IMR-90 (cell line): ENCODE measurements around the gene SERPINA5. TPM values are rescaled to one million over a fixed set of nuclear protein-coding genes. Genes with fewer than 3 reads are reported as not detected.

Source experiments
- ATAC-seq: fragments of 200-7000 bp; cut with Tn5 transposase; 2 replicates; pipeline ENCODE4 v1.9.1; 2020; ENCODE audit warnings: low read depth, mild to moderate bottlenecking, moderate library complexity
- BruUV-seq: library from RNA; stranded (reverse); fragments of 400-500 nt; replicated peaks from 2 replicates; lab custom pipeline; 2021; lab: Mats Ljungman, UMichigan
- CTCF ChIA-PET: fragments of 300-600 bp; formaldehyde crosslinking; extraction: SDS; loops from one replicate; lab custom pipeline; 2021; ENCODE audit warnings: antibody characterized with exemption; lab: Yijun Ruan, JAX
- POLR2A ChIA-PET: fragments of 300-600 bp; sonication (Branson Sonifier 250); formaldehyde crosslinking; loops from one replicate; lab custom pipeline; 2022; ENCODE audit warnings: antibody characterized with exemption; ENCODE audit not compliant: unreplicated experiment; lab: Charles Lee
- DNase-seq: peaks from one replicate; pipeline ENCODE4 v3.0.0; 2013
- H2AFZ ChIP-seq: replicated peaks from 2 replicates; pipeline ENCODE3; 2013; ENCODE audit warnings: low read length, mild to moderate bottlenecking; ENCODE audit not compliant: poor library complexity
- H2AK5ac ChIP-seq: 2 replicates; pipeline ENCODE4 v1.6.1; 2013; ENCODE audit warnings: low read depth, low read length, inconsistent platforms
- H2AK9ac ChIP-seq: replicated peaks from 2 replicates; pipeline ENCODE3; 2013; ENCODE audit warnings: mild to moderate bottlenecking, low read depth, low read length, moderate library complexity; ENCODE audit not compliant: poor library complexity
- H2BK120ac ChIP-seq: 2 replicates; pipeline ENCODE4 v1.6.1; 2013; ENCODE audit warnings: low read depth, low read length, inconsistent platforms
- H2BK15ac ChIP-seq: 3 replicates; pipeline ENCODE4 v1.6.1; 2013; ENCODE audit warnings: low read depth, low read length, inconsistent platforms
- H2BK20ac ChIP-seq: 2 replicates; pipeline ENCODE4 v1.6.1; 2013; ENCODE audit warnings: low read depth, mild to moderate bottlenecking, inconsistent platforms, low read length, moderate library complexity
- H2BK5ac ChIP-seq: 2 replicates; pipeline ENCODE4 v1.6.1; 2013; ENCODE audit warnings: mild to moderate bottlenecking, low read depth, low read length, inconsistent platforms; ENCODE audit not compliant: poor library complexity, severe bottlenecking
- H3K14ac ChIP-seq: replicated peaks from 2 replicates; pipeline ENCODE4 v1.6.1; 2013; ENCODE audit warnings: low read depth, low read length, inconsistent platforms
- H3K18ac ChIP-seq: 2 replicates; pipeline ENCODE4 v1.6.1; 2013; ENCODE audit warnings: low read depth, low read length, control low read depth
- H3K23ac ChIP-seq: 2 replicates; pipeline ENCODE4 v1.6.1; 2013; ENCODE audit warnings: low read depth, low read length, inconsistent platforms
- H3K27ac ChIP-seq: 2 replicates; pipeline ENCODE4 v1.5.1; 2013; ENCODE audit warnings: mild to moderate bottlenecking, control low read depth, low read length; ENCODE audit not compliant: insufficient read depth
- H3K27me3 ChIP-seq: 2 replicates; pipeline ENCODE4 v1.6.1; 2013; ENCODE audit warnings: low read length; ENCODE audit not compliant: control insufficient read depth, insufficient read depth
- H3K36me3 ChIP-seq: 2 replicates; pipeline ENCODE4 v1.6.1; 2013; ENCODE audit warnings: low read length, mixed read lengths; ENCODE audit not compliant: control insufficient read depth, insufficient read depth
- H3K4ac ChIP-seq: 2 replicates; pipeline ENCODE4 v1.6.1; 2013; ENCODE audit warnings: low read depth, low read length, inconsistent platforms
- H3K4me1 ChIP-seq: 2 replicates; pipeline ENCODE4 v1.6.1; 2013; ENCODE audit warnings: low read length, mixed read lengths; ENCODE audit not compliant: control insufficient read depth, insufficient read depth
- H3K4me2 ChIP-seq: 2 replicates; pipeline ENCODE4 v1.6.1; 2013; ENCODE audit warnings: low read depth, mild to moderate bottlenecking, control low read depth, low read length, moderate library complexity
- H3K4me3 ChIP-seq: 2 replicates; pipeline ENCODE4 v1.5.1; 2013; ENCODE audit warnings: low read depth, mild to moderate bottlenecking, control low read depth, low read length, moderate library complexity; ENCODE audit not compliant: insufficient read depth
- H3K56ac ChIP-seq: 2 replicates; pipeline ENCODE4 v1.6.1; 2013; ENCODE audit warnings: low read length, inconsistent platforms; ENCODE audit not compliant: insufficient read depth; ENCODE audit errors: extremely low read depth
- H3K79me1 ChIP-seq, 2 experiments: 2 replicates each; pipeline ENCODE4 v1.6.1; 2013; ENCODE audit warnings: low read length in 2 of 2, inconsistent platforms in 1 of 2, low read depth in 1 of 2
- H3K9ac ChIP-seq: 2 replicates; pipeline ENCODE4 v1.6.1; 2013; ENCODE audit warnings: low read depth, low read length, control low read depth
- H3K9me1 ChIP-seq: 2 replicates; pipeline ENCODE4 v1.6.1; 2013; ENCODE audit warnings: low read length, inconsistent platforms; ENCODE audit not compliant: insufficient read depth
- H3K9me3 ChIP-seq: 2 replicates; pipeline ENCODE4 v1.6.1; 2013; ENCODE audit warnings: low read length; ENCODE audit not compliant: control insufficient read depth, insufficient read depth
- H4K20me1 ChIP-seq: 2 replicates; pipeline ENCODE4 v1.6.1; 2013; ENCODE audit warnings: low read length, inconsistent platforms; ENCODE audit not compliant: insufficient read depth
- H4K5ac ChIP-seq: 2 replicates; pipeline ENCODE4 v1.6.1; 2013; ENCODE audit warnings: mild to moderate bottlenecking, low read depth, low read length, control low read depth
- H4K8ac ChIP-seq, 2 experiments: 2 replicates each; pipeline ENCODE4 v1.6.1; 2013; ENCODE audit warnings: low read depth in 2 of 2, low read length in 2 of 2, control low read depth in 1 of 2, inconsistent platforms in 1 of 2
- H4K91ac ChIP-seq: 2 replicates; pipeline ENCODE4 v1.6.1; 2013; ENCODE audit warnings: low read depth, low read length, inconsistent platforms; ENCODE audit not compliant: insufficient read depth
- BHLHE40 ChIP-seq: fragments of 150-350 bp; IDR thresholded peaks from 2 replicates; pipeline ENCODE4 v1.6.1; 2016; ENCODE audit warnings: mild to moderate bottlenecking, low read depth, low read length
- CEBPB ChIP-seq: IDR thresholded peaks from 2 replicates; pipeline ENCODE4 v1.6.1; 2012; ENCODE audit warnings: low read depth, low read length, improper control_type of control experiment
- CHD1 ChIP-seq: IDR thresholded peaks from 2 replicates; pipeline ENCODE4 v1.6.1; 2012; ENCODE audit warnings: low read depth, low read length, improper control_type of control experiment
- FOS ChIP-seq: fragments of 150-350 bp; IDR thresholded peaks from 2 replicates; pipeline ENCODE4 v1.6.1; 2016; ENCODE audit warnings: low read depth, low read length
- MAFK ChIP-seq: IDR thresholded peaks from 2 replicates; pipeline ENCODE4 v1.6.1; 2012; ENCODE audit warnings: low read depth, low read length, improper control_type of control experiment
- MAZ ChIP-seq: IDR thresholded peaks from 2 replicates; pipeline ENCODE4 v1.6.1; 2012; ENCODE audit warnings: low read depth, mild to moderate bottlenecking, low read length, improper control_type of control experiment, moderate library complexity, borderline replicate concordance
- MXI1 ChIP-seq: IDR thresholded peaks from 2 replicates; pipeline ENCODE4 v1.6.1; 2012; ENCODE audit warnings: low read depth, mild to moderate bottlenecking, low read length, moderate library complexity, borderline replicate concordance
- NFE2L2 ChIP-seq: fragments of 150-350 bp; IDR thresholded peaks from 2 replicates; pipeline ENCODE4 v1.6.1; 2016; ENCODE audit warnings: low read depth, mild to moderate bottlenecking, low read length
- POLR2A ChIP-seq: IDR thresholded peaks from 2 replicates; pipeline ENCODE4 v1.6.1; 2012; ENCODE audit warnings: mild to moderate bottlenecking, low read depth, low read length
- RAD21 ChIP-seq: IDR thresholded peaks from 2 replicates; pipeline ENCODE4 v1.6.1; 2012; ENCODE audit warnings: low read length, improper control_type of control experiment
- RCOR1 ChIP-seq: IDR thresholded peaks from 2 replicates; pipeline ENCODE4 v1.6.1; 2012; ENCODE audit warnings: mild to moderate bottlenecking, low read length, improper control_type of control experiment; ENCODE audit not compliant: insufficient replicate concordance
- RFX5 ChIP-seq: IDR thresholded peaks from 2 replicates; pipeline ENCODE4 v1.8.0; 2012; ENCODE audit warnings: low read depth, mild to moderate bottlenecking, low read length, moderate library complexity
- SMC3 ChIP-seq: fragments of 150-350 bp; IDR thresholded peaks from 2 replicates; pipeline ENCODE4 v1.6.1; 2016; ENCODE audit warnings: low read depth, mild to moderate bottlenecking, antibody characterized with exemption, low read length, moderate library complexity
- WGBS, 2 experiments: methylation state at CpG; one replicate each; pipeline versions ENCODE4 v1.1.5 to v1.1.7; 2013; ENCODE audit warnings: missing lambda C conversion rate in 2 of 2; ENCODE audit not compliant: insufficient read length in 1 of 2; ENCODE audit errors: extremely low coverage in 2 of 2; 5-methylcytosine and 5-hydroxymethylcytosine counted together
- dilution Hi-C: fragments of 300-500 bp; cut with HindIII; formaldehyde crosslinking; loops from one replicate; pipeline ENCODE4 v1.14.3; 2018; ENCODE audit warnings: low sequenced_read_pairs; ENCODE audit not compliant: unreplicated experiment
- in situ Hi-C: fragments of 300-500 bp; cut with MboI; formaldehyde crosslinking; loops from 3 replicates; pipeline ENCODE4 v1.14.3; 2019; ENCODE audit warnings: low sequenced_read_pairs, inconsistent platforms, mixed read lengths
- intact Hi-C: fragments of 100-400 bp; cut with micrococcal nuclease; formaldehyde crosslinking; loops from 2 replicates; pipeline ENCODE4 v1.10.0; 2022
- polyA plus RNA-seq, 3 experiments: library from polyadenylated mRNA; depleted of rRNA; stranded (reverse); fragments of >200 nt; gene quantifications; 2 replicates each; pipeline ENCODE4 v1.2.3, GENCODE V29; 2012; ENCODE audit warnings: low replicate concordance in 1 of 3
- total RNA-seq: library from RNA; depleted of rRNA; stranded (reverse); fragments of >200 nt; gene quantifications from 2 replicates; pipeline ENCODE4 v1.2.3, GENCODE V29; 2012
- TF ChIP-seq, protein P1 (sequence below): fragments of 150-350 bp; IDR thresholded peaks from 2 replicates; pipeline ENCODE4 v1.6.1; 2016; ENCODE audit warnings: low read depth, mild to moderate bottlenecking, low read length, moderate library complexity, borderline replicate concordance
- TF ChIP-seq, protein P2 (sequence below): fragments of 150-350 bp; IDR thresholded peaks from 2 replicates; pipeline ENCODE4 v1.6.1; 2017; ENCODE audit warnings: mild to moderate bottlenecking, antibody characterized with exemption, low read length, low read depth
- TF ChIP-seq, protein P3 (sequence below): conservative IDR thresholded peaks from 2 replicates; pipeline ENCODE4 v1.5.1; 2012; ENCODE audit warnings: mild to moderate bottlenecking, low read depth, low read length, improper control_type of control experiment

The SERPINA5 gene
- total and polyA plus RNA-seq, 2 of the 4 experiments (the other 2 are of a cell fraction): not detected

DNA sequence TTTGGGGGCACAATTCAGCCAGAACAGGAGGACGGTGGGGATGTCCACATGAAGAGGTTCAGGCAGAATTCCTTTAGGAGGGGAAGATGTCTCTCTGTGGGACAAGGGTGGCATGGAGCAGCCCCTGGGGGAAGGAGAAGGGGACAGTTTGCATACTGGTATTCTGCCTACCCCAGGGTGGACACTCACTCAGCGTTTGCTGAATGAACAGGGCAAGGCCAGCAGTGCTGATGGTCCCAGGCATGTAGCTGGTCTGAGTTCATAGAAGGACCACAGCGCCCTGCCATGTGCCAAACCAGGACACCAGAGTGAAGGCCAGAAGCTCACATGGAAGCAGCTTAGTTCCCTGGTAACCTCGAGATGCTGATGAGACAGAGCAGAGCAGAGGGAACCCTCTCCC is 5.4 kb downstream of the SERPINA5 start:
- Histone ChIP-seq H3K4me1 (no peaks in the 10 kb centered on the region), H2BK20ac (no peak overlapping the region), H3K4me2 (no peak overlapping the region), H3K36me3 (no peaks in the 10 kb centered on the region), H2BK15ac (no peak overlapping the region), H3K56ac (no peak overlapping the region), H3K9me3 (no peaks in the 10 kb centered on the region), H3K14ac (no peak overlapping the region), H4K8ac (no peak overlapping the region), H3K23ac (no peak overlapping the region), H2AK5ac (no peak overlapping the region), H2AFZ (no peak overlapping the region), H2BK120ac (no peak overlapping the region), H3K9ac (no peak overlapping the region), H4K5ac (no peak overlapping the region), H3K4ac (no peak overlapping the region), H3K4me3 (no peak overlapping the region), H3K27ac (no peak overlapping the region), H3K18ac (no peak overlapping the region), H2BK5ac (no peak overlapping the region), H4K91ac (no peak overlapping the region), H3K79me1 (no peaks in the 10 kb centered on the region), H3K27me3 (peaks cover 7% of the 10 kb centered on the region), H3K9me1 (no peaks in the 10 kb centered on the region), H4K20me1 (no peaks in the 10 kb centered on the region), H2AK9ac (no peak overlapping the region)
- in situ Hi-C loops: no loop called here
- dilution Hi-C loops: no loop called here
- intact Hi-C loops: no loop called here
- ATAC-seq: no peak
- no TSS peak for BruUV-seq
- CTCF ChIA-PET: no interaction called here
- POLR2A ChIA-PET: no interaction called here
- no peak for DNase-seq
- TF ChIP-seq MAFK: no peak
- TF ChIP-seq, protein P1, sequence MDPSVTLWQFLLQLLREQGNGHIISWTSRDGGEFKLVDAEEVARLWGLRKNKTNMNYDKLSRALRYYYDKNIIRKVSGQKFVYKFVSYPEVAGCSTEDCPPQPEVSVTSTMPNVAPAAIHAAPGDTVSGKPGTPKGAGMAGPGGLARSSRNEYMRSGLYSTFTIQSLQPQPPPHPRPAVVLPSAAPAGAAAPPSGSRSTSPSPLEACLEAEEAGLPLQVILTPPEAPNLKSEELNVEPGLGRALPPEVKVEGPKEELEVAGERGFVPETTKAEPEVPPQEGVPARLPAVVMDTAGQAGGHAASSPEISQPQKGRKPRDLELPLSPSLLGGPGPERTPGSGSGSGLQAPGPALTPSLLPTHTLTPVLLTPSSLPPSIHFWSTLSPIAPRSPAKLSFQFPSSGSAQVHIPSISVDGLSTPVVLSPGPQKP: no peak
- TF ChIP-seq, protein P2, sequence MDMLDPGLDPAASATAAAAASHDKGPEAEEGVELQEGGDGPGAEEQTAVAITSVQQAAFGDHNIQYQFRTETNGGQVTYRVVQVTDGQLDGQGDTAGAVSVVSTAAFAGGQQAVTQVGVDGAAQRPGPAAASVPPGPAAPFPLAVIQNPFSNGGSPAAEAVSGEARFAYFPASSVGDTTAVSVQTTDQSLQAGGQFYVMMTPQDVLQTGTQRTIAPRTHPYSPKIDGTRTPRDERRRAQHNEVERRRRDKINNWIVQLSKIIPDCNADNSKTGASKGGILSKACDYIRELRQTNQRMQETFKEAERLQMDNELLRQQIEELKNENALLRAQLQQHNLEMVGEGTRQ: no peak
- TF ChIP-seq BHLHE40: no peak
- no peak for TF ChIP-seq MXI1
- no peak for TF ChIP-seq RAD21
- no peak for TF ChIP-seq NFE2L2
- TF ChIP-seq POLR2A: no peak
- no peak for TF ChIP-seq RCOR1
- TF ChIP-seq MAZ: no peak
- no peak for TF ChIP-seq FOS
- TF ChIP-seq RFX5: no peak
- TF ChIP-seq SMC3: no peak
- TF ChIP-seq CHD1: no peak
- TF ChIP-seq, protein P3, sequence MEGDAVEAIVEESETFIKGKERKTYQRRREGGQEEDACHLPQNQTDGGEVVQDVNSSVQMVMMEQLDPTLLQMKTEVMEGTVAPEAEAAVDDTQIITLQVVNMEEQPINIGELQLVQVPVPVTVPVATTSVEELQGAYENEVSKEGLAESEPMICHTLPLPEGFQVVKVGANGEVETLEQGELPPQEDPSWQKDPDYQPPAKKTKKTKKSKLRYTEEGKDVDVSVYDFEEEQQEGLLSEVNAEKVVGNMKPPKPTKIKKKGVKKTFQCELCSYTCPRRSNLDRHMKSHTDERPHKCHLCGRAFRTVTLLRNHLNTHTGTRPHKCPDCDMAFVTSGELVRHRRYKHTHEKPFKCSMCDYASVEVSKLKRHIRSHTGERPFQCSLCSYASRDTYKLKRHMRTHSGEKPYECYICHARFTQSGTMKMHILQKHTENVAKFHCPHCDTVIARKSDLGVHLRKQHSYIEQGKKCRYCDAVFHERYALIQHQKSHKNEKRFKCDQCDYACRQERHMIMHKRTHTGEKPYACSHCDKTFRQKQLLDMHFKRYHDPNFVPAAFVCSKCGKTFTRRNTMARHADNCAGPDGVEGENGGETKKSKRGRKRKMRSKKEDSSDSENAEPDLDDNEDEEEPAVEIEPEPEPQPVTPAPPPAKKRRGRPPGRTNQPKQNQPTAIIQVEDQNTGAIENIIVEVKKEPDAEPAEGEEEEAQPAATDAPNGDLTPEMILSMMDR: no peak
- no peak for TF ChIP-seq CEBPB
- no CpG with 5 or more reads among the region's 4 CpGs for WGBS, 2 experiments
